Ectodermal cell (in vitro differentiated cells): Measurements from ENCODE around the gene PLEKHH3.
"Not testable (repeated sequence)": the region's sequence is repeated elsewhere in the genome, so short reads cannot be mapped to it uniquely, and the experiment has no call there.

Experiments used
- H3K27ac ChIP-seq: 2 replicates; pipeline ENCODE4 v1.7.0; 2013; ENCODE audit warnings: mild to moderate bottlenecking, low read depth, low read length; ENCODE audit not compliant: insufficient read depth, poor library complexity, severe bottlenecking
- H3K27me3 ChIP-seq: 2 replicates; pipeline ENCODE4 v1.7.0; 2013; ENCODE audit warnings: mild to moderate bottlenecking, low read length; ENCODE audit not compliant: insufficient read depth, control insufficient read depth, poor library complexity, severe bottlenecking
- H3K36me3 ChIP-seq: one replicate; pipeline ENCODE4 v1.7.0; 2013; ENCODE audit warnings: low read length; ENCODE audit not compliant: control insufficient read depth, insufficient read depth
- H3K4me1 ChIP-seq: one replicate; pipeline ENCODE4 v1.7.0; 2013; ENCODE audit warnings: low read length; ENCODE audit not compliant: control insufficient read depth, insufficient read depth
- H3K4me3 ChIP-seq: 2 replicates; pipeline ENCODE4 v1.7.0; 2013; ENCODE audit warnings: low read depth, low read length, control low read depth; ENCODE audit not compliant: insufficient read depth
- H3K9me3 ChIP-seq: 2 replicates; pipeline ENCODE4 v1.7.0; 2013; ENCODE audit warnings: mild to moderate bottlenecking, low read length, moderate library complexity; ENCODE audit not compliant: control insufficient read depth
- WGBS, 2 experiments: methylation state at CpG; one replicate each; pipeline ENCODE4 v1.1.7; 2013; ENCODE audit warnings: missing lambda C conversion rate in 2 of 2; 5-methylcytosine and 5-hydroxymethylcytosine counted together

Gene PLEKHH3

GRCh38 chr17:42632949-42633444 is 43.8 kb downstream of the PLEKHH3 start:
- Histone ChIP-seq H3K4me3 (no peak overlapping the region), H3K27me3 (no peaks in the 10 kb centered on the region), H3K27ac (no peak overlapping the region), H3K9me3 (no peaks in the 10 kb centered on the region), H3K4me1 (no peaks in the 10 kb centered on the region), H3K36me3 (no peaks in the 10 kb centered on the region)
- 84 to 89% methylated on average over 9 of the region's 9 CpGs for WGBS, 2 experiments

- Histone ChIP-seq H3K36me3 (no peaks in the 10 kb centered on the region), H3K9me3 (no peaks in the 10 kb centered on the region), H3K4me1 (no peaks in the 10 kb centered on the region), H3K4me3 (no peak overlapping the region), H3K27ac (no peak overlapping the region), H3K27me3 (no peaks in the 10 kb centered on the region)
- WGBS, 2 experiments, result 89 to 94% methylated on average over 3 of the region's 3 CpGs
Measured at GRCh38 chr17:42629411-42630009, 47.3 kb downstream of the PLEKHH3 start.

GRCh38 chr17:42627032-42627764 is 49.6 kb downstream of the PLEKHH3 start:
- not testable (repeated sequence) for H3K27me3 ChIP-seq, H3K9me3 ChIP-seq, H3K36me3 ChIP-seq, H3K27ac ChIP-seq, H3K4me3 ChIP-seq, H3K4me1 ChIP-seq
- 83 to 94% methylated on average over 6 of the region's 6 CpGs for WGBS, 2 experiments

- Histone ChIP-seq H3K9me3 (no peaks in the 10 kb centered on the region), H3K4me3 (no peak overlapping the region), H3K27me3 (no peaks in the 10 kb centered on the region), H3K27ac (no peak overlapping the region), H3K36me3 (no peaks in the 10 kb centered on the region), H3K4me1 (no peaks in the 10 kb centered on the region)
- WGBS, 2 experiments, result 93% methylated on average over 7 of the region's 7 CpGs
Measured at GRCh38 chr17:42623732-42624596, 52.8 kb downstream of the PLEKHH3 start.

GRCh38 chr17:42623271-42623670 is 53.5 kb downstream of the PLEKHH3 start:
- WGBS, 2 experiments, result 84 to 99% methylated on average over 2 of the region's 2 CpGs
- no peak overlapping the region for H3K4me3 ChIP-seq
- H3K27ac ChIP-seq, result no peak overlapping the region
- no peaks in the 10 kb centered on the region for H3K36me3 ChIP-seq
- no peaks in the 10 kb centered on the region for H3K27me3 ChIP-seq
- peaks cover 5% of the 10 kb centered on the region for H3K4me1 ChIP-seq
- no peaks in the 10 kb centered on the region for H3K9me3 ChIP-seq

GRCh38 chr17:42621987-42622386 is 54.8 kb downstream of the PLEKHH3 start:
- H3K9me3 ChIP-seq, H3K4me3 ChIP-seq, H3K27me3 ChIP-seq, H3K4me1 ChIP-seq, H3K27ac ChIP-seq, H3K36me3 ChIP-seq: not testable (repeated sequence)
- 91 to 96% methylated on average over 3 of the region's 3 CpGs for WGBS, 2 experiments

- H3K4me3 ChIP-seq, result no peak overlapping the region
- no peaks in the 10 kb centered on the region for H3K27me3 ChIP-seq
- H3K4me1 ChIP-seq, result peaks cover 5% of the 10 kb centered on the region
- no peaks in the 10 kb centered on the region for H3K9me3 ChIP-seq
- WGBS, 2 experiments, result 71% methylated on average over 9 of the region's 9 CpGs
- peak overlapping the region; percentile 32 for H3K27ac ChIP-seq
- H3K36me3 ChIP-seq, result peaks cover 21% of the 10 kb centered on the region
Measured at GRCh38 chr17:42618442-42619150, 58.2 kb downstream of the PLEKHH3 start.

GRCh38 chr17:42617956-42618431 is 58.8 kb downstream of the PLEKHH3 start:
- Histone ChIP-seq H3K4me3 (no peak overlapping the region), H3K27me3 (no peaks in the 10 kb centered on the region), H3K9me3 (no peaks in the 10 kb centered on the region), H3K4me1 (peaks cover 5% of the 10 kb centered on the region), H3K27ac (peak overlapping the region; percentile 32), H3K36me3 (peaks cover 24% of the 10 kb centered on the region)
- WGBS, 2 experiments, result 75 to 82% methylated on average over 4 of the region's 4 CpGs
